Fibroblast of skin of right biceps (primary cell): Measurements from ENCODE around the gene APLP1.
"Not testable (repeated sequence)": the region's sequence is repeated elsewhere in the genome, so short reads cannot be mapped to it uniquely, and the experiment has no call there.

ENCODE experiments used
- DNase-seq: peaks from one replicate; pipeline ENCODE4 v3.0.0-alpha.2; 2013

APLP1 gene

DNA sequence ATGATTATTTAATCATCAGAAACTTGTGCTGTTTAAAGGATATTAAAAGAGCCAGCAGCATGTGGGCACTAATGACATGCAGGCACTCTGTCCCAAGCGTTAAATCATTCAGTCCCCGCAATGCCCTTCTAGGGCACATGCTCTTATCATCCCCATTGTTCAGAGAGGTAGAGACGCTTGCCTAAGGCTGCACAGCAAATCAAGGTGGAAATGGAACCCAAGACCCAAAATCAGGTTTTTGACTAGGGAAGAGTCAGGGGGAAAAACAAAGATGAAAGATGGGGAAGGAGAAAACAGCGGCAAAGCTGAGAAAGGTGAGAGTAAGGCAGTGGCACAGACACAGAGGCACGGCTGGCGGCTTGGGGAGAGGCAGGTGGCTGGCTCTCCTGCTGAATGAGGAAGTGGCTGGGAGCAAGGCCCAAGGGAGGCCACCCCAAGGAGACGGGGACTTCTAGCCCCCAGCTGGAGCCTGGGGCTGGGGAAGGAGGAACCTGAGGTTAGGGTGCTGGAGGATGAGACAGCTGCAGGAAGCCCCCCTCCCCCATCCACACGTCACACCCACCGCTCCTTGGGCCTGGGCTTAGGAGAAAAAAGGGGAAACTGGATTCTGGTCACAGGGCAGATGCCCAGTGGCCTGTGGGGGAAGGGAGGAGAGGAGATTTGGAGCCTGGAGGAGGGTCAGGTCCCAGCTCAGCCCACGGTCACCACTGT lies 40.8 kb downstream of the APLP1 start:
- DNase-seq = no peak

GRCh38 chr19:35909684-35910035 lies 41.3 kb downstream of the APLP1 start:
- DNase-seq = no peak

- not testable (repeated sequence) for DNase-seq
Observed at GRCh38 chr19:35910355-35910754, 42.0 kb downstream of the APLP1 start.

GRCh38 chr19:35911173-35911572 lies 42.8 kb downstream of the APLP1 start:
- no peak for DNase-seq

DNA sequence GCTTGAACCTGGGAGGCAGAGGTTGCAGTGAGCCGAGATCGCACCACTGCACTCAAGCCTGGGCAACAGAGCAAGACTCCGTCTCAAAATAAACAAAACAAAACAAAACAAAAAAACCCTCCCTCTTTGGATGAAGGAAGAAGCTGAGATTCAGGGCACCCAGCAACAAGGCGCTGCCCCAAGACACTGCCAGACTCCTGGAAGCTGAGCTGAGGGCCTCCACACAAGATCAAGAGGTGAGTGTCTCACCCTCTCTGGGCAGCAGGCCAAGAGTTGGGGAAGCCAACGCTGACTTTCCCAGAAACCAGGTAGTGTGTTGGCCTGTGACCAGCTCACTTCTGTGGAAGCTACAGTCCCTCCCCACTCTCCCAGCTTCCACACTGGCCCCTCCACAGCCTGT lies 43.4 kb downstream of the APLP1 start:
- DNase-seq = no peak

- no peak for DNase-seq
Observed at GRCh38 chr19:35913589-35913988, 45.2 kb downstream of the APLP1 start.

DNA sequence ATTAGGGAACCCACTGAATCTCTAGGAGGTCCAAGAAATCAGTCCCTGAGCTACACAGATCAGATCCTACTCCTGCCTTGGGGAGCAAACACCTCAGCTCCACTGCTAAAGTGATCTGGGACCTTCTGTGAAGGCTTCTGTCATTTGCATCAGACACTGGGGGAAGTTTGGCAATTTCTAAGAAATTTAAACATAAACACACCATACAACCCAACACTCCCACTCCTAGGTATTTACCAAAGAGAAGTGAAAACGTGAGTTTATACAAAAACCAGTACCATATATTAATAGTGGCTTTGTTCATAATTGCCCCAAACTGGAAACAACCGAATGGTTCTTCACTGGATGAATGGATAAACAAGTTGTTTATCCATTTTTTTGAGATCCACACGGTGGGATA lies 47.1 kb downstream of the APLP1 start:
- no peak for DNase-seq

DNA sequence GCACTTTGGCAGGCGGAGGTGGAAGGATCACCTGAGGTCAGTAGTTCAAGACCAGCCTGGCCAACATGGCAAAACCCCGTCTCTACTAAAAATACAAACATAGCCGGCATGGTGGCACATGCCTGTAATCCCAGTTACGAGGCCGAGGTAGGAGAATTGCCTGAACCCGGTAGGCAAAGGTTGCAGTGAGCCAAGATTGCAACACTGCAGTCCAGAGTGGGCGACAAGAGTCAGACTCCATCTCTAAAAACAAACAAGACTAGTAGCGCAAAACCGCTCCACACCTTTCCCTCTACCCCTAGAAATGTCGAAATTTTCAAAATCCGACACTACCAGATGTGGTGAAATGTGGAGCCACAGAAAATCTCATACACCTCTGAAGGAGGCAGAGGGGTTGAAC lies 50.9 kb downstream of the APLP1 start:
- no peak for DNase-seq

- no peak for DNase-seq
Observed at GRCh38 chr19:35921012-35921411, 52.6 kb downstream of the APLP1 start.

- DNase-seq = no peak
Observed at GRCh38 chr19:35925501-35925900, 57.1 kb downstream of the APLP1 start.

- no peak for DNase-seq
Observed at GRCh38 chr19:35928507-35928906, 60.1 kb downstream of the APLP1 start.
